HEK293T (cell line): Measurements from ENCODE around the gene CDYL.

Experiments
- CTCF ChIA-PET: fragments of 350-600 bp; formaldehyde crosslinking; extraction: SDS; loops from one replicate; lab custom pipeline; 2021; ENCODE audit warnings: antibody characterized with exemption, inconsistent platforms; lab: Yijun Ruan, JAX
- POLR2A ChIA-PET: fragments of 350-600 bp; formaldehyde crosslinking; extraction: SDS; loops from one replicate; lab custom pipeline; 2020; ENCODE audit warnings: antibody characterized with exemption, inconsistent platforms; lab: Yijun Ruan, JAX
- DNase-seq: peaks from one replicate; pipeline ENCODE4 v3.0.0; 2012; ENCODE audit warnings: mixed read lengths; ENCODE audit errors: extremely low spot score
- ARNT ChIP-seq: fragments of 450-650 bp; IDR thresholded peaks from 2 replicates; pipeline ENCODE4 v1.6.1; 2017; ENCODE audit warnings: mild to moderate bottlenecking
- BHLHE40 ChIP-seq: fragments of 450-650 bp; IDR thresholded peaks from 2 replicates; pipeline ENCODE4 v1.6.1; 2016; ENCODE audit warnings: mild to moderate bottlenecking, moderate library complexity, borderline replicate concordance
- CTBP1 ChIP-seq: fragments of 450-650 bp; IDR thresholded peaks from 2 replicates; pipeline ENCODE4 v1.6.1; 2016; ENCODE audit warnings: borderline replicate concordance
- ELF4 ChIP-seq: fragments of 450-650 bp; IDR thresholded peaks from 2 replicates; pipeline ENCODE4 v1.6.1; 2017; ENCODE audit warnings: antibody characterized with exemption
- FOXA1 ChIP-seq: fragments of 450-650 bp; IDR thresholded peaks from 2 replicates; pipeline ENCODE4 v1.6.1; 2016; ENCODE audit warnings: mild to moderate bottlenecking
- FOXK2 ChIP-seq: fragments of 450-650 bp; IDR thresholded peaks from 2 replicates; pipeline ENCODE4 v1.6.1; 2016; ENCODE audit warnings: mild to moderate bottlenecking
- FOXM1 ChIP-seq: fragments of 450-650 bp; IDR thresholded peaks from 2 replicates; pipeline ENCODE4 v1.6.1; 2017; ENCODE audit warnings: mild to moderate bottlenecking, borderline replicate concordance
- HDGF ChIP-seq: fragments of 450-650 bp; IDR thresholded peaks from 2 replicates; pipeline ENCODE4 v1.6.1; 2017; ENCODE audit warnings: antibody characterized with exemption, borderline replicate concordance
- L3MBTL2 ChIP-seq: fragments of 450-650 bp; conservative IDR thresholded peaks from 2 replicates; pipeline ENCODE4 v1.6.1; 2016; ENCODE audit warnings: mild to moderate bottlenecking
- LEF1 ChIP-seq: fragments of 450-650 bp; IDR thresholded peaks from 2 replicates; pipeline ENCODE4 v1.6.1; 2017; ENCODE audit warnings: mild to moderate bottlenecking, borderline replicate concordance
- NFRKB ChIP-seq: fragments of 450-650 bp; IDR thresholded peaks from 2 replicates; pipeline ENCODE4 v1.6.1; 2016; ENCODE audit warnings: mild to moderate bottlenecking, moderate library complexity
- SP1 ChIP-seq: fragments of 450-650 bp; IDR thresholded peaks from 2 replicates; pipeline ENCODE4 v1.6.1; 2017
- SUZ12 ChIP-seq: fragments of 450-650 bp; IDR thresholded peaks from 2 replicates; pipeline ENCODE4 v1.6.1; 2016; ENCODE audit warnings: mild to moderate bottlenecking
- TARDBP ChIP-seq: fragments of 450-650 bp; IDR thresholded peaks from 2 replicates; pipeline ENCODE4 v1.6.1; 2016
- ZNF384 ChIP-seq: fragments of 450-650 bp; IDR thresholded peaks from 2 replicates; pipeline ENCODE4 v1.6.1; 2016
- TF ChIP-seq, protein P1 (sequence below): fragments of 450-650 bp; IDR thresholded peaks from 2 replicates; pipeline ENCODE4 v1.6.1; 2016

Gene CDYL

DNA sequence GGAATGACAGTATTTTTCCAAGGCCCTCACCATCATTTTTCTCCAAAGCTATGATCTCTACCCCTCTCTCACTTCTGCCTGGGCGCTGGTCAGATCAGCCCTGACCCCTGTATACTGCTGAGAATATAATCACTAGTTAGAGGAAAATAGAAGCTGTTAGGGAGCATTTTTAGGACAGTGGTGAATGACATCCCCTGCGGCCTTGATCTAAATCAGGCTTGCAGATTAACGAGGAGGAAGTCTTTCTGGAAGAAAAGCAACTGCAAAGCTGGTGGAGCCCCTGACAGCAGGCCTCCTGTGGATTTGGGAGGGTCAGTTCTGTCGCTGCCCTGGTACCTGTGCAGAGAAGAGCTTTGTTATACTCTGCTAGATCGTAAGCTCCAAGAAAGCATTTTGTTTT, 119.8 kb downstream of the CDYL start:
- no peak for DNase-seq
- ChIA-PET CTCF (no interaction called here), POLR2A (no interaction called here)
- no peak for TF ChIP-seq FOXA1
- no peak for TF ChIP-seq BHLHE40
- no peak for TF ChIP-seq ELF4
- TF ChIP-seq L3MBTL2 = no peak
- TF ChIP-seq FOXM1 = no peak
- no peak for TF ChIP-seq SP1
- no peak for TF ChIP-seq TARDBP
- TF ChIP-seq FOXK2 = no peak
- TF ChIP-seq, protein P1, sequence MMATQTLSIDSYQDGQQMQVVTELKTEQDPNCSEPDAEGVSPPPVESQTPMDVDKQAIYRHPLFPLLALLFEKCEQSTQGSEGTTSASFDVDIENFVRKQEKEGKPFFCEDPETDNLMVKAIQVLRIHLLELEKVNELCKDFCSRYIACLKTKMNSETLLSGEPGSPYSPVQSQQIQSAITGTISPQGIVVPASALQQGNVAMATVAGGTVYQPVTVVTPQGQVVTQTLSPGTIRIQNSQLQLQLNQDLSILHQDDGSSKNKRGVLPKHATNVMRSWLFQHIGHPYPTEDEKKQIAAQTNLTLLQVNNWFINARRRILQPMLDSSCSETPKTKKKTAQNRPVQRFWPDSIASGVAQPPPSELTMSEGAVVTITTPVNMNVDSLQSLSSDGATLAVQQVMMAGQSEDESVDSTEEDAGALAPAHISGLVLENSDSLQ = no peak
- TF ChIP-seq LEF1 = no peak
- TF ChIP-seq SUZ12 = no peak
- TF ChIP-seq HDGF = no peak
- TF ChIP-seq ZNF384 = no peak
- no peak for TF ChIP-seq ARNT
- TF ChIP-seq NFRKB = no peak
- no peak for TF ChIP-seq CTBP1

- no peak for TF ChIP-seq FOXM1
- no peak for TF ChIP-seq ZNF384
- TF ChIP-seq CTBP1 = no peak
- TF ChIP-seq L3MBTL2 = no peak
- no peak for TF ChIP-seq TARDBP
- TF ChIP-seq SUZ12 = no peak
- TF ChIP-seq HDGF = no peak
- no peak for TF ChIP-seq NFRKB
- TF ChIP-seq LEF1 = no peak
- TF ChIP-seq SP1 = no peak
- TF ChIP-seq, protein P1 = no peak
- TF ChIP-seq ARNT = no peak
- TF ChIP-seq FOXK2 = no peak
- CTCF ChIA-PET = no interaction called here
- DNase-seq = no peak
- POLR2A ChIA-PET = no interaction called here
Measured at GRCh38 chr6:4896401-4896800, 120.2 kb downstream of the CDYL start.

DNA sequence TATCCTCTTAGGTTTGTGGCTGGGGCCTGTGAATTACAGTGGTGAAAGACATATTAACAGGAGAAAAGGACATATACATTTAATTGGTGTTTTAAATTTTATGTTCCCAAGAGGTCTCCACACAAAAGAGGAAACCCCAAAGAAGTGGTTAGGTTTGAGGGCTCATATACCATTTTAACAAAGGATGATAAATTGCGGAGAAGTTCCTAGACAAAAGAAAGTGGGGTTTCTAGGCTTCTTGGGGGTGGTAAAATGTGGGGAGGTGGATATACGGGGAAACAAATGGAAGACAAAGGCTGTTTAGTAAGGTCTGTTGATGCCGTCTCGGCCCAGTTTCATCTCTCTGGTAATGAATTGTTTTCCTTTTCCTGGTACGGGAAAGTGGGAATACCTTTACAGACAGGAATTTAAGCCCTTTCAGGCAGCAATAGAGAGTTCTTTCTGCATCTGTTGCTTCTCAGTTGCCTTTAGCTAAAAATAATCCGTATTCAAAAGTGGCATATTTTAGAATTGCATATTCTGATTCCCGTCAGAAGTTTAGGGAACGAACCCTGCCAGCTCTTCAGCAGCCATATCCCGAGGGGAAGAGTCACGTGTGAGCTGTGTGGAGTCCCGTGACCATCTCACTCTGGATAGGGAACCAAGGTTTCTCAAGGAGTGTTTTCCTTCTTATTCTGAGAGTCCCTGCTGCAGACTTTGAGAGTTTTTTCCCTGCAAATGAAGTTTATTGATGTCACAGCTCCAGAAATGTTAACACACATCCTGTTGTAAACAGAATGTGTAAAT, 123.2 kb downstream of the CDYL start:
- POLR2A ChIA-PET = no interaction called here
- CTCF ChIA-PET = interaction anchor here (0.6 kb wide), 1 partner anchor 325 kb away, joined by 3 read pairs; no protein-coding TSS in a partner anchor
- TF ChIP-seq ARNT (no peak), FOXA1 (no peak)
- DNase-seq = no peak

- CTCF ChIA-PET = no interaction called here
- TF ChIP-seq L3MBTL2 = no peak
- TF ChIP-seq ELF4 = no peak
- no peak for TF ChIP-seq BHLHE40
- TF ChIP-seq ARNT = no peak
- TF ChIP-seq SUZ12 = no peak
- TF ChIP-seq HDGF = no peak
- no peak for TF ChIP-seq FOXM1
- TF ChIP-seq CTBP1 = no peak
- TF ChIP-seq TARDBP = no peak
- TF ChIP-seq LEF1 = no peak
- TF ChIP-seq ZNF384 = no peak
- TF ChIP-seq FOXA1 = no peak
- TF ChIP-seq NFRKB = no peak
- TF ChIP-seq FOXK2 = no peak
- TF ChIP-seq SP1 = no peak
- TF ChIP-seq, protein P1 = no peak
- POLR2A ChIA-PET = no interaction called here
- DNase-seq = no peak
Measured at GRCh38 chr6:4901386-4902061, 125.3 kb downstream of the CDYL start.

DNA sequence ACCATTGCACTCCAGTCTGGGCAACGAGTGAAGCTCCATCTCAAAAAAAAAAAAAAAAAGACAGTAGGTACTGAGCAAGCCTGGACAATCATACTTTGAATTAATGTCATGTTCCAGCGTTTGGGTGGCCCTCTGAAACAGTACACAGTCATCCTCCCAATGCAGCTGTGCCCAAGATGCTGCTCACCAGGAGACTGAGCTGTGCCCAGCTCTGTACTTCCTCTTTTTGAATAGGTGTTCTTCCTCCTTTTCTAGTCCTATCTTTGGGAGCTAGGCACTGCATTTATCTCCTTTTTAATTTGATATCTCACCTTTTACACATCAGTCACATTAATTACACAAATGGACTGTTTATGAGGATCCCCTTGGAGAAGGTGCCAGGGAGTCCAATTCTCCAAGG, 126.2 kb downstream of the CDYL start:
- CTCF ChIA-PET = no interaction called here
- no peak for DNase-seq
- POLR2A ChIA-PET = no interaction called here

More for the DNA sequence above, 126.2 kb downstream of the CDYL start:
- TF ChIP-seq CTBP1 (no peak), ARNT (no peak), HDGF (no peak), FOXA1 (no peak), SUZ12 (no peak), L3MBTL2 (no peak), FOXK2 (no peak), TARDBP (no peak), SP1 (no peak), FOXM1 (no peak), NFRKB (no peak), ZNF384 (no peak), LEF1 (no peak), BHLHE40 (no peak), ELF4 (no peak)
- TF ChIP-seq, protein P1 = no peak
